Measurements from ENCODE around the gene RHBDF2. TPM values are rescaled to one million over a fixed set of nuclear protein-coding genes. Genes with fewer than 3 reads are reported as not detected.

The RHBDF2 gene
- total RNA-seq, 1 donor from 2014 or later: 9.9 TPM

DNA sequence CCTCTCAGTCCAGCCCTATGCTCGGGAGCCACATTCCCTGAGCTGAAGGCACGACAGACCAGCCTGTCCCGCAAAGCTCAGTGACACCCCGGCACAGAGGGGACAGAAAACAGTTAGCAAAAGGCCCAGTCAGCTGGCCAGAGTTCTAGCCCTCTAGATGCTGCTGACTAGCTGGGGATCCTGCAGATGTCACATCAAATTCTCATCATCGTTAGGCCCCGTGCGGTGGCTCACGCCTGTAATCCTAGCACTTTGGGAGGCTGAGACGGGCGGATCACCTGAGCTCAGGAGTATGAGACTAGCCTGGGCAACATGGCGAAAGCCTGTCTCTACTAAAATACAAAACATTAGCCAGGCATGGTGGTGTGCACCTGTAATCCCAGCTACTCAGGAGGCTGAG lies 65.5 kb downstream of the RHBDF2 start:
- no peak for DNase-seq

DNA sequence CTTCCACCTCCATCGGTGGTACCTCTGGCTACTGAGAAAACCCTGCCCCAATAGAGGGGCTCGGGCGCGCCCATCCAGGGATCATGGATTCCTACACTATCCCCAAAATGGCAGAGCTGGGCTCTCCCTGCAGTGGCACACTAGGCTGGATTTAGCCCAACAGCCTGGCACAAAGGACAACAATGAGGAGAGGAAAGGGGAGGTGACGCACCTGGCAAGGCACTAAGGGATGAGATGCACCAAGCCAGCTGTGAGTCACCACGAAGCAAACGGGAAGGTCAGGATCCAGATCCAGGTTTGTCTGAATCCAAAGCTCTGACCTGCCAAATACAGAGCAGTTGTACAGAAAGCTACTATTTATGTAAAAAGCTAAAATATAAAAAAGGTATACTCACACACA lies 66.4 kb downstream of the RHBDF2 start:
- DNase-seq: no peak

DNA sequence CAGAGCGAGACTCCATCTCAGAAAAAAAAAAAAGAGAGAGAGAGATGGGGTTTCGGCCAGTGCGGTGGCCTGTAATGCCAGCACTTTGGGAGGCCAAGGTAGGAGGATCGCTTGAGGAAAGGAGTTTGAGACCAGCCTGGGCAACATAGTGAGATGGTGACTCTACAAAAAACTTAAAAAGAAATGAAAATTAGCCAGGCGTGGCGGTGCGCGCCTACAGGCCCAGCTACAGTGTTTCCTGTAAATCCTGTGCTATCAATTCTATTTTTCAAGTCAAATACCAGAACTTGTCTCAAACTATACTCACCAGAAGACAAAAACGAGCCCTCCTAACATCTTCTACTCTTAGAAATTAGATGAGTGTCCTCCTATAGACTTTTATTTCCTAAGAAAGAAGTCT lies 67.5 kb downstream of the RHBDF2 start:
- DNase-seq: no peak

DNA sequence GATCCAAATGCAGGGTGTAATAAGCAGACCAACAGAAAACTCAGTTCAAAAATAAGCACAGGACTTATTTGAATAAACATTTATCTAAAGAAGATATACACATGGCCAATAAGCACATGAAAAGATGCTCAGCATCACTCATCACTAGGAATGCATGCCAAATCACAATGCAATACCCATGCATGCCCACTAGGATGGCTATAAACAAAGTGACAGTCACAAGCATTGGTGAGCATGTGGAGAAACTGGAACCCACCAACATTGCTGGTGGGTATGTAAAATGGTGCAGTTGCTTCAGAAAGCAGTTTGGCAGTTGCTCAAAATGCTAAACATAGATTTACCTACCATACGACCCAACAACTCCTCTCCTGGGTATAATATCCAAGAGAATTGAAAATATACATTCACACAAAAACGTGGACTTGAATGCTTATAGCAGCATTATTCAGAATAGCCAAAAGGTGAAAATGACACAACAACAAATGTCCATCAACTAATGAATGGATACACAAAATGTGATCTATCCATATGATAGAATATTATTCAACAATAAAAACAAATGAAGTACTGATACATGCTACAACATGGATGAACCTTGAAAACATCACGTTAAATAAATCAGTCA lies 68.4 kb downstream of the RHBDF2 start:
- DNase-seq: no peak

DNA sequence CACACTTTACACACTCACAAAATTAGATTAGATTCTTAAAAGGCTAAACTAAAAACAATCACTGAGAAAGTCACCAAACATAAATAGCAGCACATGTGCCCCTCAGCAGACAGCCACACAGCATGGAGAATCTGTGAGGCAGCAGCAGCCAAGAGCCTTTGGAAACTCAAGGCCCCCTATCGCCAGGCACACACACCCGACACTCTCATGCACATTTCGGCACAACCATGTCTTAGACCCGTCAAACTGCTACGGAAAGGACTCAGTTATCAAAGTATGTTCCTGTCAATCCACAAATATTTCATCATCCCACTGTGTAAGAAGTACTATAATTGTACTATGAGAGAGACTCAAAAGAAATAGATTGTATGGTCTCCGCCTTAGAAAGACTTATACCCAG lies 69.2 kb downstream of the RHBDF2 start:
- peak; percentile 31 for DNase-seq

DNA sequence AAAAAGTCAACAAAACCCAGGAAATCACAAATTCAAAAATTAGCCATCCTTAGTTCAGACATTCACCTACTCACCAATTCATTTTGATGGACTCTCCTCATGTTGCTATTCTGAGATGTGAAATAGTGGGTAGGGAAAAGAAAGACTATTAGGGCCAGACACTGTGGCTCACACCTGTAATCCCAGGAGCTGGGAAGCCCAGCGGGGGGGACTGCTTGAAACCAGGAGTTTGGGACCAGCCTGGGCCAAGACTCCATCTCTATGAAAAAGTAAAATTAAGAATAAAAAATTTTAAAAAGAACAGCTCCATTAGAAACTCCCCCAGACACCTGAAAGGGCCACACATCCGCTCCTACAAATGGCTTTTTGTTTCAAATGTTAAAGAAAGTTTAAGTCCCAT lies 69.7 kb downstream of the RHBDF2 start:
- DNase-seq: no peak

DNA sequence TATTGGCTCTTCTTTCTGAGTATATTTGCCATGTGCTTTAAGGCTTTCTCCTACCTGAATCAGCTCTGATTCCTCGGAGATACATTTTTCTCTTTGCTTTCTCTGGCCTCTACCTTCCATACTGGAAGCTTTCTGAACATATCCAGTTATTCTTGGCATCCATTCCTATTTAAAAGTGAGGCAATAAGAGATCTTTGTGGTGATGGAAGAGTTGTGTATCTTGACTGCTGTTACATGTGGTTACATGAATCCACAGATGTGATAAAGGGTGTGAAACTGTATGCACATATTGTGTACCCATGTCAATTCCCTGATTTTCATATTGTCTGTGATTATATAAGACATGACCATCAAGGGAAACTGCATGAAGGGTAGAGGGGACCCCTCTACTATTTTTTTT lies 72.7 kb downstream of the RHBDF2 start:
- DNase-seq: no peak

DNA sequence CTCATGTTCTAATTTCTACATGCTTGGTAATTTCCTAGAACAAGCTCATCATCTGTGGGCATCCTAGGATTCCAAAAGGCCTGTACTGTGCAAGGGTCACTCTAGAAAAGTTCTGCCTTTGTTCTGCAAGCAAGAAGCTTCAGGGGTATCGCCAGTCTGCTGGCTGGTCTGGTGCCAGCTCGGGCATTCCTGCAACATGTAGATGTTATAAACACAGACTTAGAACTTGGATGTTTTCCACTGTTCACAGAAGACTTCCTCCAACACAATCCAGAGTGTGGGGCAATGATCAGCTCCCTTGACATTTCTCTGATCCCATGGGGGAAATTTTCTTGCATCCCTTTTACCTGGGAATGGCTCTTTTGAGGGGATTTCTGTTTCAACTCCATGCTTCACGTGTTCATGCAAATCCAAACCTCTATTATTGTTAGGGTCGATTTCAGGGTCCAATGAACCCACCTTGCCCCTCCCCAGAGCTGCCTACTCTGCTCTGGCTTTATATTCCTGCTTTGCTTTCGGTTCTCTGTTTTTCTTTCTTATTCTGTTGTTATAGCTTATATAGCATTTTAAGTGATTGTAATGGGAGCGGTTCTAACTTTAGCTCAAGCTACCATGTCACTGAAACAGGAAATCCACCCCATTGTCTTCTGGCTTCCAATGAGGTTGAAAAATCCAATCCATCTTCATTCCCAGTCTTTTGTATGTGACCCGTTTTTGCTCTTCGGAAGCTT lies 73.6 kb downstream of the RHBDF2 start:
- DNase-seq: peak; percentile 25

DNA sequence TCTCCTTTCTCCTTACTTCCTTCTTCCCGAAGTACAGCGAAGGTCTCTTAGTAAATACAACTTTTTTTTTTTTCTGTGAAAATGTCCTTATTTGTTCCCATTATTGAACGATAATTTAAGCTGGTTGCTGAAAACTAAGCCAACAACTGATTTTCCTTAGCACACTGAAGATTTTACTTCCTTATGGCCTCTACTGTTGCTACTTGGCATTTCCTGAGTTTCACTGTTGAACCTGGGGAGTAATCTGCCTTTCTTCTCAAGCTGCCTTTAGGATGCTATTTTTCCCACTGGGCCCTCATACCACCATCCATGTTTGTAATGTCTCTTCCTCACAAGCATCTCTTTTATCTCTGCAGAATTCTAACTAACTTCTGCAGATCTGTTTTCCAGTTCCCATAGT lies 74.4 kb downstream of the RHBDF2 start:
- DNase-seq: no peak

DNA sequence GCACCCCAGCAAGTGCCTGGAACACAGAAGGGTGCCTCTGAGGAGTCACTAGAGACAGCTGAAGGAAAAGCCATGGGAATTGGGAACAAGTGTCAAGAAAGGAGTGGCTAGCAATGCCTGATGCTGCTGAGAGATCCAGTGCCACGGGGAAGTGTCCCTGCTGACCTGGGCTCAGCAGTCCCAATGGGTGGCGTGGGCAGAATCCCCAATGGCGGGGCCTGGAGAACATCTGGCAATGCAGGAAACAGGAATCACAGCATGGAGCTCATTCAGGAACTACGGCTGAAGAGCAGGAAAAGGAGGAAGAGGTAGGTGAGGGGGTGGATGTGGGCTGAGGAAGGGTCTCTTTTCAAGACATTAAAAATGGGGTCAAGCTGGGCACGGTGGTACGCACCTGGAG lies 78.4 kb downstream of the RHBDF2 start:
- no peak for DNase-seq

DNA sequence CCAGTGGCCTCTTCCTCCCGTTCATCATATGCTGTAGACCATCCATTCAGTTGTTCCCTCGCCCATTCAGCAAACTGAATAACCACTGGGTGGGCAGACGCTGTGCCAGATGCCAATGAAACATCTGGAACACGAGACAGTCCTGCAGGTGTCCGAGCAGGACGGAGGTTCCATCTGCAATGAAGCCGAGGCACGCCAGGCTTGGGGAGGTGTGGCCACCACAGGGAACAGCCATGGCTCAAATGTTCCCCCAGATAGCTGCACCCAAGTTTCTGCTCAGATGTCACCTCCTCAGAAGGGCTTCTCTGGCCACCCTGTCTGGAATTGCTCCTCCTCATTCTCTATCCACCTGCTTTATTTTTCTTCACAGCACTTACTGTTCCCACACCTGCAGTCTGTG lies 78.8 kb downstream of the RHBDF2 start:
- no peak for DNase-seq

DNA sequence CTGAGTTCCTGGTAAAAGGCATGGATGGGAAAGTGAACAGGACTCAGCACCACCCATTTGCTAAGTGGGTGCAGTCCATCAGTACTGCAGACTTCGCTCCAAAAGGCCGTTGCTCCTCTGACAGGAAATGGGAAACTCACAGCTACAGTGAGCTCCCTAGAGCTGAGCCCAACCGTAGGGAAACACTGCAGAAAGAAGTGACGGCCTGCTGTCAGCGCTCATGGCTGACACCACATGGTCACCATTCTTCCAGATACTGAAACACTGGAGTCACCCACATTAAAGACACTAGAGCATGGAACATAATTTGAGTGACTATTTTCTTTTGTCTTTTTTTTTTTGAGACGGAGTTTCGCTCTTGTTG lies 80.2 kb downstream of the RHBDF2 start:
- peak; percentile 73 for DNase-seq

Other genes starting within 250 kb of the RHBDF2 start
- gene UBALD2, start 236.1 kb downstream of the RHBDF2 start, total RNA-seq: 8.2 TPM
- gene QRICH2, start 193.1 kb downstream of the RHBDF2 start, total RNA-seq: 2.5 TPM
- 53.7 TPM for gene PRPSAP1, start 147.5 kb downstream of the RHBDF2 start, total RNA-seq
- gene SPHK1, start 116.8 kb downstream of the RHBDF2 start, total RNA-seq: 4.1 TPM
- 20.2 TPM for gene UBE2O, start 48.3 kb downstream of the RHBDF2 start, total RNA-seq
- not detected for gene AANAT, start 33.8 kb downstream of the RHBDF2 start, total RNA-seq
- gene CYGB, start 36.3 kb upstream of the RHBDF2 start, total RNA-seq: 6.9 TPM
- 2.7 TPM for gene PRCD, start 38.6 kb upstream of the RHBDF2 start, total RNA-seq
- 28.0 TPM for gene ST6GALNAC2, start 84.4 kb upstream of the RHBDF2 start, total RNA-seq
- gene ST6GALNAC1, start 142.3 kb upstream of the RHBDF2 start, total RNA-seq: not detected
- 66.4 TPM for gene MXRA7, start 209.5 kb upstream of the RHBDF2 start, total RNA-seq
- gene JMJD6, start 225.2 kb upstream of the RHBDF2 start, total RNA-seq: 19.1 TPM
- gene METTL23, start 225.4 kb upstream of the RHBDF2 start, total RNA-seq: 18.1 TPM
- gene SRSF2, start 235.9 kb upstream of the RHBDF2 start, total RNA-seq: 99.6 TPM
- gene MFSD11, start 236.7 kb upstream of the RHBDF2 start, total RNA-seq: 42.3 TPM

Data from skin of body (tissue), 2 donors.